ENCODE data around the gene EBNA1BP2.

DNA sequence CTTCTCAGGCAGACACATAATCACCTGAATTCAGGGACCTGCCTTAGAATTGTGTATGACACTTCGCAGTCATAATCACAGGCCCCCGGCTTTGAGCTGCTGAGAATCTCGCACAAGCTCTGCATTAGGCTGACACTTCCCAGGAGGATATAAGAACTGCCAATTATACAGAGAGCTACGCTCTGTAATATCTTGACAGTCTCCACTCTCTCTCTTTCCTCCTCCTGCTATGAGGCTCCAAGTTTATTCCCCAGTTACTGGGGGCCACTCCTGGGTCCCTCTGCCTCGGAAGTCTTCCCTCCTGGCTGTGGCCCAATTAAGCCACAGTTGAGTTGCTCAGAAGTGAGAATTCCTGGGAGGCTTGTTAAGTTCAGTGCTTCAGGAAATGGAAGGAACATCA, 42.7 kb downstream of the EBNA1BP2 start:
- TF ChIP-seq CTCF (IDR thresholded peaks at IDR 0.05) (no peak), POLR2A (IDR thresholded peaks at IDR 0.05) (no peak), POLR2AphosphoS5 (IDR thresholded peaks at IDR 0.05) (no peak)
